Measurements from ENCODE around the gene SLC33A1. TPM values are rescaled to one million over a fixed set of nuclear protein-coding genes. Genes with fewer than 3 reads are reported as not detected.

SLC33A1 gene
- total and polyA plus RNA-seq, 2 of the 8 experiments (the other 6 are each of a cell fraction or from before 2014, with no cell fraction given) = 15.6 to 24.2 TPM

- no peak overlapping the region for H2AFZ ChIP-seq (ENCODE audit: low read length)
- no peak overlapping the region for H4K91ac ChIP-seq (replicated peaks; ENCODE audit: insufficient read length, low read length)
- ChIA-PET POLR2A (ENCODE audit: partially characterized antibody) (no interaction called here), CTCF (ENCODE audit: partially characterized antibody) (interaction anchor here (0.6 to 3.9 kb wide), 4 partner anchors 9 to 118 kb away, joined by 3 to 23 read pairs (median 4); partner anchors contain the start of gene C3orf33)
- no peak overlapping the region for H2BK120ac ChIP-seq (replicated peaks; ENCODE audit: low read depth, low read length)
- no peak overlapping the region for H3K4me2 ChIP-seq (ENCODE audit: insufficient read depth in 1 of 2, low read depth in 2 of 2, low read length in 2 of 2)
- no peaks in the 10 kb centered on the region for H3K79me1 ChIP-seq (ENCODE audit: low read depth, low read length)
- H4K8ac ChIP-seq (ENCODE audit: extremely low read depth, insufficient read depth, low read length) = no peak overlapping the region
- no peaks in the 10 kb centered on the region; the same call in 1 of the 2 replicates for H3K23me2 ChIP-seq (ENCODE audit: low read depth, low read length)
- no peak overlapping the region for H4K5ac ChIP-seq (ENCODE audit: insufficient read length, low read depth, low read length)
- peak overlapping the region; percentile 6; the same call in 1 of the 2 replicates for H2BK5ac ChIP-seq (ENCODE audit: low read depth, low read length)
- H3K4me3 ChIP-seq (ENCODE audit: extremely low read depth in 1 of 4, insufficient read depth in 2 of 4, low read depth in 3 of 4, low read length in 4 of 4) = no peak overlapping the region
- H3K27me3 ChIP-seq (replicated peaks in 1 of 4; ENCODE audit: control insufficient read depth in 3 of 4, extremely low read depth in 1 of 4, insufficient read depth in 3 of 4, low read length in 3 of 4) = no peaks in the 10 kb centered on the region
- no peak for FAIRE-seq
- no peak overlapping the region for H2BK20ac ChIP-seq (ENCODE audit: low read length)
- DNase-seq (ENCODE audit: low read depth in 1 of 2, low spot score in 2 of 2) = no peak
- no peaks in the 10 kb centered on the region for H3K36me3 ChIP-seq (ENCODE audit: control insufficient read depth in 2 of 4, insufficient read depth in 4 of 4, low read length in 3 of 4)
- H3K14ac ChIP-seq (ENCODE audit: insufficient read length) = no peak overlapping the region
- peak overlapping the region; percentile 51; the same call in 1 of the 2 replicates for H2BK12ac ChIP-seq (ENCODE audit: low read depth, low read length)
- no peak overlapping the region for H3K27ac ChIP-seq (ENCODE audit: low read depth, low read length)
- H2BK15ac ChIP-seq (ENCODE audit: low read length) = no peak overlapping the region
- H3K9me3 ChIP-seq (ENCODE audit: insufficient read depth in 2 of 2, low read depth in 1 of 2, low read length in 1 of 2) = no peaks in the 10 kb centered on the region
- no peaks in the 10 kb centered on the region for H4K20me1 ChIP-seq (replicated peaks in 1 of 2; ENCODE audit: control insufficient read depth in 1 of 2, insufficient read depth in 2 of 2, low read length in 2 of 2)
- 0 out of 2 replicates have a peak overlapping the region, but pooled peaks have one; percentile 13 for H3K18ac ChIP-seq (ENCODE audit: extremely low read depth, low read length)
- H3K4ac ChIP-seq (replicated peaks; ENCODE audit: insufficient read length, low read depth, low read length) = no peak overlapping the region
- H3K4me1 ChIP-seq (replicated peaks in 1 of 4; ENCODE audit: control insufficient read depth in 3 of 4, insufficient read depth in 4 of 4, low read length in 3 of 4) = peaks cover 0 to 7% (median 3%) of the 10 kb centered on the region in 4 experiments; a peak in 4 of 7 replicates
- H3K9ac ChIP-seq (replicated peaks in 1 of 4; ENCODE audit: extremely low read depth in 1 of 4, low read depth in 3 of 4, low read length in 3 of 4) = no peak overlapping the region
- H2AK5ac ChIP-seq (ENCODE audit: low read depth, low read length) = 0 out of 2 replicates have a peak overlapping the region, but pooled peaks have one; percentile 1
- no peaks in the 10 kb centered on the region for H3K79me2 ChIP-seq (ENCODE audit: control insufficient read depth in 1 of 2, insufficient read depth in 2 of 2, low read length in 2 of 2)
- H3K56ac ChIP-seq (replicated peaks; ENCODE audit: insufficient read length, low read depth, low read length) = no peak overlapping the region
- 85% methylated on average over 4 of the region's 4 CpGs; no CpG with 5 or more reads in 1 of the 2 experiments for WGBS, 2 experiments (ENCODE audit: extremely low coverage in 1 of 2, insufficient coverage in 1 of 2, insufficient read length in 1 of 2, insufficient replicate concordance in 2 of 2, low coverage in 1 of 2, low lambda C conversion rate in 2 of 2, missing lambda C conversion rate in 1 of 2)
- H3K23ac ChIP-seq (ENCODE audit: insufficient read length) = no peak overlapping the region
- TF ChIP-seq SUZ12 (IDR thresholded peaks at IDR 0.05; ENCODE audit: low read length) (no peak), SP1 (IDR thresholded peaks at IDR 0.05; ENCODE audit: low read depth, low read length) (no peak), CTBP2 (IDR thresholded peaks at IDR 0.05; ENCODE audit: borderline replicate concordance, insufficient read depth, insufficient read length, low read length) (no peak), CBX8 (IDR thresholded peaks at IDR 0.05; ENCODE audit: borderline replicate concordance, low read depth, low read length) (no peak)
These were observed 63.8 kb downstream of the SLC33A1 start for GRCh38 chr3:155790272-155790925.
